C1 segment of cervical spinal cord (tissue), 14 donors: ENCODE results near the gene IL4R.
A peak's percentile ranks its signal among the peaks of the same experiment; 100 is the strongest.
"Not testable (repeated sequence)": the region's sequence is repeated elsewhere in the genome, so short reads cannot be mapped to it uniquely, and the experiment has no call there.

Source experiments
- DNase-seq, 14 donors: peaks; one replicate each; lab custom pipeline; 2025; lab: John Stamatoyannopoulos, UW

The IL4R gene

DNA sequence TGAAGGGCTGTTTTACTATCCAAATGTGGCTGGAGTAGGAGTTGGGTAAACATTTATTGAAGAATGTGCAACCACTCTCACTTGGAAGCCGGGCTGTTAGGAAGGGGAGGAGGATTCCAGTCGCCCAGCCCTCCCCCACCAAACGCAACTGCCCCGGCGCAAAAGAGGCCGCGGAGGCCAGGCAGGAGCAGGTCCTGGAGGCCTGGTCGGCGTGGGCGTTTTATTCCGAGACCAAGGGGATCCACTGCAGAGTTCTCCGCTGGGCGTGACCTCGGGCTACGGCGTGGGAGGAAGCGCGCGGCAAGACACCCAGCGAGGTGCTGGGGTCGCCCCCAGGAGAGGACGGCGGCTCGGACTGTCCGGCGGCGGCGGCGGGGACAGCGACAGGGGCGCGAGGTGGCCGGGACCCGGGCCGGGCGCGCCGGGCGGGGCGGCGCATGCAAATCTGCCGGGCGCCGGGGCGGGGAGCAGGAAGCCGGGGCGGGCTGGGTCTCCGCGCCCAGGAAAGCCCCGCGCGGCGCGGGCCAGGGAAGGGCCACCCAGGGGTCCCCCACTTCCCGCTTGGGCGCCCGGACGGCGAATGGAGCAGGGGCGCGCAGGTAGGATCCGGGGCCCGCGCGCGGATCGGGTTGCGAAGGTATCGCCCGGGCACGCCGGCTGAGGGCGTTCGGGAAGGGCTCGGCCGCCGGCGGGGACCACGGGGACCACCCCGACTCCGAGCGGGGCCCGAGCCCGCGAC lies at the start of gene IL4R:
Gene IL4R, plus strand, starts transcription at position 553 of the 739 bp plus-strand sequence. CDS start 26,230 bp downstream, outside the sequence.
- peak in 4 of 14 donors; percentile 8 to 42 (median 20) for DNase-seq

DNA sequence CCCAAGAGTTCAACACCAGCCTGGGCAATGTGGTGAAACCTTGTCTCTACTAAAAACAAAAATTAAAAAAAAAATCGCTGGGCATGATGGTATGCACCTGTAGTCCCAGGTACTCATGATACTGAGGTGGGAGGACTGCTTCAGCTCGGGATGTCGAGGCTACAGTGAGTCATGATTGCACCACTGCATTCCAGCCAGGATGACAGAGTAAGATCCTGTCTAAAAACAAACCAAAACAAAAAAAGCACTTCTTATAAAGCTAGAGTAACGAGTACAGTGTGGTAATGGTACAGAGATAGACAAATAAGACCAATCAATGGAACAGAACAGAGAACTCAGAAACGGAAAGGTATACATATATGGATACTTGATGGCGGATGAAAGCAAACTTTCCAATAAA lies 49.6 kb upstream of the IL4R start:
- DNase-seq: no peak

DNA sequence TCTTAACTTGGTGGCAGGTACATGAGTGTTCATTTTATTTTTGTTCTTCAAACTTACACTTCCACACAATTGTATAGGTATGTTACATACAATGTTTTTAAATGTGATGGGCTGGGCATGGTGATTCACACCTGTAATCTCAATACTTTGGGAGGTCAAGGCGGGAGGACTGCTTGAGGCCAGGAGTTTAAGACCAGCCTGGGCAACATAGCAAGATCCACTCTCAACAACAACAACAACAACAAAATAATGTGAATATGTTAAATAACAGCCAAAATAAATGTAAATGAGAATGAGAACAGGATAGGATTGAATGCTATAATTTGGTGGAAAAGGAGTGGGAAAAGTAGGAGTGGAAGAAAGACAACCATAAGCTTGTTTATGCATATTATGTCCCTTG lies 47.8 kb upstream of the IL4R start:
- DNase-seq: no peak

DNA sequence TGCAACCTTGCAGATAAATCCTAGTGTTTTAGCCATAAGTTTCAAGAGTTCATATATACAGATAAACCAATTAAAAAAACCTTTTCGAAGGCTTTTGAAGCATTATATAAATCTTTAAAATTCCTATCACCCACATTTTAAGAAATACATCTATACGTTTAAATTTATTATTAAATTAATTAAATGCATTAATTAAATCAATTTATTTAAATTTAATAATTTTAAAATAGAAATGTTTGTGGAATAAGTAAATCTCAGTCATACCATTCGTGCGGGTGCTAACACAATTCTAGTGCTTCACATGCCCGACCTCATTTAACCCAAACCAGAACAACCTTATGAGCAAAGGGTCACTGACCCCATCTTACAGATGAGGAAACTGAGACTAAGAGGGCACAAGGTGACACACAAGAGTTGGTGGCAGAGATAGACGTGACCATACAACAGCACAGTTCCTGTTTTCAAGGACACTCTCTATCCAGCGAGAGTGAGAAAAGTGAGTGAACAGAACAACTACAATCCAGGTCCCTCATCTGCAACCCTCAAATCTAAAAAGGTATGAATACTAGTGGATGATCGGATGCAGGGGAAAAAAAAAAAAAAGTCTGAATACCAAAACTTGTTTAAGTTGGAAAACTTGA lies 46.6 kb upstream of the IL4R start:
- DNase-seq: no peak

DNA sequence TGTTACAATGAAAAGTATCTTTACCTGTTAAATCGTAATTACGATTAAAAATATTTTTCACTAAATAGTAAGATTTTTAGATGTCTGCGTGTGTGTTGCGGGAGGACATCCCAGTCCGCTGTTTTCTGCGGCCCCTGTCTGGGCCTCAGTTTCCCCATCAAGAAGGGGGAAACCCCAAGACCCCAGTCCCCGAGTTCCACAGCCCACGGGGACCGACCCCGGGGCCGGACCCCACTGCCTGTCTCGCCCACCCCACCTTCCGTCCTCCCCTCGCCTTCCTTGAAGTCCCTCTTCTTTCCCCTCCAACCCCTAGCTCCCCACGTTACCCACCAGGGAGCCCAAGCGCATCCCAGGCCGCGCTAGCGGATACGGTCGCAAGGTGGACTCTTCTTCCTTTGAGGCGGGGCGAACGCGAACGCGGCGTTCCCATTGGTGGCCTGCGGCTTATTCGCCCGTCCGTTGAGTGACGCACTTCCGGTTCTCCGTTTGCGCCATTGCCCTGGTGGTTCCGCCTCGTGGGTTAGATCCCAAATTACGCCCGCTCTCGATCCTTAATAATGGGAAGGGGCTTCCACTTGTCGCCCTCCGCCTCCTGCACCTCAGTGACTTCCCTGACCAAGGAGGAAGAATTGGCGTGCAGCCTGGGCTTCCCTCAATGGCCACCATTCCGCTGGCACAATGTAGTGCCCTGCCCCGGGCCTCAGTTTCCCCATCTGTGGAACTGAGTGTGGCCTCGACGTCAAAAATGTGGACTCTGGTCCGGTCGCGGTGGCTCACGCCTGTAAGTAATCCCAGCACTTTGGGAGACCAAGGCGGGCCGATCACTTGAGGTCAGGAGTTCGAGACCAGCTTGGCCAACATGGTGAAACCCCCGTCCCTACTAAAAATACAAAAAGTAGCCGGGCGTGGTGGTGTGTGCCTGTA lies 45.1 kb upstream of the IL4R start, which contains the start of gene NSMCE1:
Gene NSMCE1, minus strand, starts transcription at position 397 of the 924 bp plus-strand sequence. CDS start 11,202 bp downstream, outside the sequence.
- DNase-seq: peak; percentile 59 to 93 (median 87)

DNA sequence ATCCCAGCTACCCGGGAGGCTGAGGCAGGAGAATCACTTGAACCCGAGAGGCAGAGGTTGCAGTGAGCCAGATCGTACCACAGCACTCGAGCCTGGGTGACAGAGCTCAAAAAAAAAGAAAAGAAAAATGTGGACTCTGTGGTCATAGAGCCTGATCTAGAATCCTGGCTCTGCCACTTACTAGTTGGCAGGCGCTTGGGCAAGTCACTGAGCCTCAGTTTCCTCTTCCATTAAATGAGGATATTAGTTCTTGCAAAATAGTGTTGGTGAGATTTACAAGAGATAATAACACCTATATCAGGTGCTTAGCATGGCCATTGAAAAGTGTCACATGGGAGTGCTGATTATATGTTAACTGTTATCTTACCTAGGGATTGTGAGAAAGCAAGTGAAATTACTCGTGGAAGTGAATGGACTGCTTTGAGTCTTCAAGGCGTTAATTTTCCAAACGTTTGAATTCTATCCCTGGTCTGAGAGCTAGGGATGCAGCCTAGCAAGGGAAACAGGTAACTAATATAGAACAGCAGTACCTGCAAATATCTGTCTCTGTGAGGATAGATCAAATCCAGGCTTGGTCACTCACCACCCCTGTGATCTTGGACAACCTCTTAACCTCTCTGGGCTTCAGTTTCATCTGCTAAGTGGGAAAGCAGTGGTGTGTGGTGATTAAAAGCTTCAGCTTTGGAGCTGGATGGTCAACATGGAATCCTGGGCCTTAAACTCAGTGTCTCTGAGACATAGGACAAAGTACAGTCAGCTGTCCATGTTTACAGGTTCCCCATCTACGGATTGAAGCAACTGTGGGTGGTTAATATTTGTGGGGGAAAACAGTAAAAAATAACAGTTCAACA lies 44.2 kb upstream of the IL4R start:
- DNase-seq: no peak

DNA sequence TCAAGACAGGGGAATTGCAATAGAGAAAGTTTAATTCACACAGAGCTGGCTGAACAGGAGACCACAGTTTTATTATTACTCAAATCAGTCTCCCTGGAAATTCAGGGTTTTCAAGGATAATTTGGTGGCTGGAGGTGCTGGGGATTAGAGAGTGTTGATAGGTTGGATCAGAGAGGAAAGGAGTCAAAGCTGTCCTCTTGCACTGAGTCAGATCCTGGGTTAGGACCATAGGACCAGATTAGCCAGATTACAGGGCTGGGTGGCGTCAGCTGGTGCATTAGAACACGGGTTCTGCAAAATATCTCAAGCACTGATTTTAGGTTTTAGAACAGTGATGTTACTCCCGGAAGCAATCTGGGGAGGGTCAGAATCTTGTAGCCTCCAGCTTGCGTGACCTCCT lies 43.4 kb upstream of the IL4R start:
- no peak for DNase-seq

DNA sequence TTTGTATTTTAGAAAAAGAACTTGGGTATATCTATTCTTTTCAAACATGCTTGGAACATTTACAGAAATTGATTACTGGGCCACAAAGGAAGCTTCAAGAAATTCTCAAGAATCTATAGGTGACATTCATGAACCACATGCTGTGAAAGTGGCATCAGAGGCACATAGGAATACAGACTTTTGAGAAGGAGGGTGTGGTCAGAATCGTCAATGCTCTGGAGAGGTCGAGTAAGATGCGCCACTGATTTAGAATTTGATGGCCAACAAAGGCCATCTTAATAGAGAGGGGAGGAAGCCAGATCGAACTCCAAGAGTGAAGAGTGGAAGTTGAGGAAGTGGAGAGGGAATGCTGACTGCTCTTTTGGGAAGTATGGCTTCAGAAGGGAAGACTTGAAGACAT lies 41.7 kb upstream of the IL4R start:
- no peak for DNase-seq

DNA sequence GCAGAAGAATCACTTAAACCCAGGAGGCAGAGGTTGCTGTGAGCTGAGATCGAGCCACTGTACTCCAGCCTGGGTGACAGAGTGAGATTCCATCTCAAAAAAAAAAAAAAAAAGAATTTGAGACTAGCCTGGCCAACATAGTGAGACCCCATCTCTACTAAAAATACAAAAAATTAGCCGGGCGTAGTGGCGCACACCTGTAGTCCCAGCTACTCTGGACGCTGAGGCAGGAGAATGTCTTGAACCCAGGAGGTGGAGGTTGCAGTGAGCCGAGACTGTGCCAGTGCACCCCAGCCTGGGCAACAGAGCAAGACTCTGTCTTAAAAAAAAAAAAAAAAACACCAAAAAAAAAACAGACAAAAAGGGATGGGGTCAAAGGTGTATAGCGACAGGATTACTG lies 41.1 kb upstream of the IL4R start:
- not testable (repeated sequence) for DNase-seq

DNA sequence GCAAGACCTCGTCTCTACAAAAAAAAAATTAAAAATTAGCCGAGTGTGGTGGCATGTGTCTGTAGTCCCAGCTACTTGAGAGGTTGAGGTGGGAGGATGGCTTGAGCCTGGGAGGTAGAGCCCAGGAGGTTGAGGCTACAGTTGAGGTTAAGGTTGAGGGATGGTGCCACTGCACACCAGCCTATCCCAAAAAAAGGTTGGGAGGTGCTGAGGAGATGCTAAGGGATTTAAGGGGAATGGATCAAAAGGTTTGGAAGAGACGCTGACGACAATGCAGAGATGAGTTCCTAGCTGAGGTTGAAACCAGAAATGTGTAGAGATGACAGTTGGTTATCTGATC lies 40.5 kb upstream of the IL4R start:
- DNase-seq: no peak

DNA sequence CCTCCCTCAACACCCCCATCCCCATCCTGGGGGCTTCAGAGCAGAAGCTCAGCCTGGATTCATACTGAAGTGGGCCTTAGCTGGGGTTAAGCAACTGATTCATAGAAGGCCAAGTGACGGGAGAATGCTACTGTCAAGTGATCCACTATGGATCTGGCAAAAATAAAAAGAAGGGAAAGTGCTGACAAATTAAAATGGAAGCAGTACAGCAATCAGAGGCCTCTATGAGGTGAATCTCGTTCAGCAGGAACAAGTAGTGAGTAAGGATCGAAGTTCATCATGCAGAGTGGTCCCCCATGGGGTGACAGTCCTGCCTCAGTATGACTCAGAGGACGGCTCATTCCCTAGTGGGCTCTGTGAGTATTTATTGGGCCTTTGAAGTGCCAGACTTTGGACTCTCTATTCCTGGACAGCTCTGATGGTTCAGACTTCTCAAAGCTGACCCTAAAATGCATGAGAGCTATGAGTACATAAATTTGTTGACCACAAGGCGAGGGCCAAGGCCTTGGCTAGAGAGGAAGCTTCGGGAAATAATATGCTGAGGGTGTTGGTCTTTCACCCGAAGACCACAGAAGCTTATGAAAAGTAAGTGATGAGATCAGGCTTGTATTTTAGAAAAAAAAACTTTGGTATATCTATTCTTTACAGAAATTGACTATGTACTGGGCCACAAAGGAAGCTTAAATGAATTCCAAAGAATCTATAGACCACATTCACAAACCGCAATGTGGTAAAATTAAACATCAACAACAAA lies 39.9 kb upstream of the IL4R start:
- no peak for DNase-seq

DNA sequence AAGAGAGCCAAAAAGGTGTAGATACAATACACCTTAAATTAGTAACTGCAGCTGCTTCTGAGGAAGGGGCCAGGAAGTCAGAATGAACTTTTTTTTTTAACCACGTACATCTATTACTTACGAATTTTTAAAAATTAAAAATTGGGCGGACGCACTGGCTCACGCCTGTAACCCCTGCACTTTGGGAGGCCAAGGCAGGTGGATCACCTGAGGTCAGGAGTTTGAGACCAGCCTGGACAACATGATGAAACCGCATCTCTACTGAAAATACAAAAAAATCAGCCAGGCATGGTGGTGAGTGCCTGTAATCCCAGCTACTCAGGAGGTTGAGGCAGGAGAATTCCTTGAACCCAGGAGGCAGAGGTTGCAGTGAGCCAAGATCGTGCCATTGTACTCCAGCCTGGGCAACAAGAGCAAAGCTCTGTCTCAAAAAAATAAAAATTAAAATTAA lies 39.3 kb upstream of the IL4R start:
- not testable (repeated sequence) for DNase-seq

DNA sequence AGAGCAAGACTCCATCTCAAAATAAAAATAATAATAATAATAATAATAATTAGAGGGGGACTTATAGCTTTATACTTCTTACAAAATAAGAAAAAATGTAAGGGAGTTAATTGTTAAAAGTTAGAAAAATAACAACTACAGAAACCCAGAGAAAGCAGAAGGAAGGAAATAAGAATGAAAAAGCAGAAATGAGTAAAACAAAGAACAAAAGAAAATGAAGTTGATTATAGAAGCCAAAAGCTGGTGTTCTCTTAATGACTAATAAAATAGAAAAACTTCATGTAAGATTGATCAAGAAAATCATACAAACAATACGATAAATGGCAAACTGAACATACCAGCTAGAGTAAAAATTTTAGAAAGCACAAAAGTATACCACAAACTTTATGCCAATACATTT lies 38.4 kb upstream of the IL4R start:
- DNase-seq: no peak

DNA sequence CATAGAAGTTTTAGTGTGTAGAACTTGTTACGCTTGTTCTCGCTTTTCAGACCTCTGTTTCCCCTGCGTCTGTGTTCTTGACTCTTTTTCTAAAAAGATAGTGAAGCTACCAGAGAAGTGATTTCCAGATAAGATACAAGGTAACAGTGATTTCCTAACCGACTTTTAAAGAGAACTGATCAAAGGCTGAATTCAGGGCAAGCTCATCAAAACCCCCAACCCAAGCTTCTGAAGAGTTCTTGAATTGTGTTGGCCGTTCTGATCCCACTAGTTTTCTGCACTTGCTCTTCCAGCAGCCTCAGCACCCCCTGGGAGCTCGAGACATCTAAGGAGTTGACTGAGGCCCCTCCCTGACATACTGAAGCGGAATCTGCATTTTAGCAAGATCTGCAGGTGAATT lies 32.5 kb upstream of the IL4R start:
- no peak for DNase-seq

DNA sequence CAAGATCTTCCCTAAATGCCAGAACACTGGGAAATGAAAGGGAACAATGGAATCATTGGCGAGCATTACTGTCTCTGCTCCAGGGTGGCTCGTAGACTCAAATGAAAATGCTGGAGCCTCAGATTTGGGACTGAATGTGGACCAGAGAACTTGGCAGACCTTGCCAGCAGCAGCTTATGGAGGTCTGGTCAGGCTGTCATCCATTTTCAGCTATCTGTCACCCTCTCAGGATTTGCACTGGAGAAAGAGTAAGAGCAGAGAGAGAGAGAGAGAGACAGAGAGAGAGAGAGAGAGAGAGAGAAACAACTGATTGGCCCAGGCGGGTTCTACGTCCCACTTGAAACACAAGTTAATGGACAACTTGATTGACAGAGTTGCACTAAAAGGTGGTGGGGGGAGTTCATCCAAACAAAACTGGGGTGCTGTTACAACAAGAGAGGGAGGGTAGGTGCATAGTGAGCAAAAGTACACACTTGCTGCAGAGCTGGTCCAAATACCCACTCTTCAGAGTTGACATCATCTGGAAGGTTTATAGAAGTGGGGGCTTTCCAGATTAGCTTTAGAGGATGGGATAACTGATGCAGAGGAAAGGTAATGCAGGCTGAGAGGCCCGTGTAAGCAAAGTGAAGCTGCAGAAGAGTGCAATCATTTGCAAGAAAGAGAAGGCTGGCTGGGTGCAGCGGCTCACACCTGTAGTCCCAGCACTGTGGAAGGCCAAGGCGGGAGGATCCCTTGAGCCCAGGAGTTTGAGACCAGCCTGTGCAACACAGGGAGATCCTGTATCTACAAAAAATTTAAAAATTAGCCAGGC lies 28.7 kb upstream of the IL4R start:
- DNase-seq: peak in 3 of 14 donors; percentile 6 to 11 (median 8)

DNA sequence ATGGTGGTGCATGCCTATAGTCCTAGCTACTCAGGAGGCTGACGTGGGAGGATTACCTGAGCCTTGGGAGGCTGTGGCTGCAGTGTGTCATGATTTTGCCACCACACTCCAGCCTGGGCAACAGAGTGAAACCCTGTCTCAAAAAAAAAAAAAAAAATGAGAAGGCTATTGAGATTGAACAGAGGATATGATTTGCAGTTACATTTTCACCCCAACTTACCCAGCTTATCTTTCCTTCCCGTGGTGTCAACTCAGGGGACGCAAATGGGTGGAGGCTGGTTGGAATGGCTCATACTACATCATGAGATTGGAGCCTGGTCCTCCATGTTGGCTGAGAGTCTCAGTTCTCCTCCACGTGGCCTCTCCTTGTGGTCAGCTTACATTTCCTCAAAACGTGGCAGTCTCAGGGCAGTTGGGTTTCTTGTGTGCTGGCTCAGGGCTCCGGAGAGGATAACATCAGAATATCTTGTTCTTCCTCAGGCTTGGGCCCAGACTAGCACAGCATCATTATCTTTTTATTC lies 28.0 kb upstream of the IL4R start:
- peak in 6 of 14 donors; percentile 8 to 44 (median 20) for DNase-seq

DNA sequence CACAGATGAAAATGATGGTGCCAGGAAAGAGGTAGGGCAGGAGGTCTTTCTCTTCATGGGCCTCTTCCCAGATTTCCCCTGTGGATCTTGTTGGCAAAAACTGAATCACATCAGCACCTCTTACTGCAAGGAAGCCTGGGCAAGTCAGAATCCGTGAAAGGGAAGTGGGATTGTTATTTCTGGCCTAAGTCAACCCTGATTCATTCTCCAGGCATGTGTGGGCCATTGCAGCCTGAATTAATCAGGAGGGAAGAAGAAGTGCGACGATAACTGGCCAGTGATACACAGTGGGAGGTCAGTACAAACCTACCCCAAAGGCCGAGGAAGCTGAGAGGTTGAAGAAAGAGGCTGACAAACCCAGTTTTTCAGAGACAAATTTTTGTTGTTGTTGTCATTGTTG lies 27.3 kb upstream of the IL4R start:
- DNase-seq: peak in 5 of 14 donors; percentile 3 to 31 (median 11)

DNA sequence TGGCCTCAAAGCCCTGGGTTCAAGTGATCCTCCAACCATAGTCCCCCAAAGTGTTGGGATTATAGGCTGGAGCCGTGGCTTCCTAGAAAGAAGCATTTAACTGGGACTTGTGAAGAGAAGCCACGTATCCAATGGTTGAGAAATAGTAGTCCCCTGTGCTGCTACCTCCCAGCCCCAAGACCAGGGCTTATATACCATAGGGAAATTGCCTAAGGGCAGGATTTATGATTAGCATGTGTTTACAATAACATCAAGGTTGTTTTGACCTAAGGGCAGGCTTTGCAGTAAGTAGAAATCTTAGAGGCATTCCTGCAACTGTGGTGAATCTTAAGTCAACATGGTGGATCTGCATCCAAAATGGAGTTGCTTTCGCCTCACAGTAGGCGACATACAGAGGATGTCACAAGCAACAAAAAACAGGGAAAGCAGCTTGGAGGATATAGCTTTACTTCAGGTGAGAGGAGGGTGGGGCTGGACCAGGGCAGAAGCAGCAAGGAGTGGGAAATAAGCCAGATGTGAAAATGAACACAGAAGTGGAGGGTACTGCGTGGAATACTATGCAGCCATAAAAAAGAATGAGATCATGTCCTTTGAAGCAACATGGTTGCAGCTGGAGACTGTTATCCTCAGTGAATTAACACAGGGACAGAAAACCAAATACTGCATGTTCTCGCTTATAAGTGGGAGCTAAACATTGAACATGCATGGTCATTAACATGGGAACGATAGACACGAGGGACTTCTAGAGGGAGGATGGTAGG lies 26.5 kb upstream of the IL4R start:
- DNase-seq: no peak
